Natural killer cell treated with Interleukin-12 subunit alpha and Interleukin-12 subunit beta and Interleukin-15 and Interleukin-18, amount 100 ng/mL, for 72 hours (primary cell): ENCODE measurements around the gene POLR2F. TPM values are rescaled to one million over a fixed set of nuclear protein-coding genes. Genes with fewer than 3 reads are reported as not detected.

Experiments
- ATAC-seq, 2 donors: fragments of 150-1000 bp; cut with Tn5 transposase in 1 of 2; sonication (Bioruptor Pico), chemical (Tn5 transposase) in 1 of 2; 2 replicates each; pipeline ENCODE4 v1.10.0; 2021
- DNase-seq: peaks from one replicate; pipeline ENCODE4 v3.0.0; 2022; ENCODE audit warnings: low spot score
- H3K27ac Mint-ChIP-seq, 2 donors: 1 replicate in 1 of 2; 2 replicates in 1 of 2; pipeline ENCODE4 v1.8.0; 2022; ENCODE audit warnings: mixed read lengths in 2 of 2, mild to moderate bottlenecking in 1 of 2, moderate library complexity in 1 of 2
- H3K27me3 Mint-ChIP-seq, 2 donors: 1 replicate in 1 of 2; 2 replicates in 1 of 2; pipeline ENCODE4 v1.8.0; 2022; ENCODE audit warnings: mixed read lengths in 2 of 2
- H3K36me3 Mint-ChIP-seq: one replicate; pipeline ENCODE4 v1.8.0; 2022; ENCODE audit warnings: mixed read lengths
- H3K4me1 Mint-ChIP-seq, 2 donors: 1 replicate in 1 of 2; 2 replicates in 1 of 2; pipeline ENCODE4 v1.8.0; 2022; ENCODE audit warnings: low read depth in 2 of 2, mixed read lengths in 2 of 2, mild to moderate bottlenecking in 1 of 2
- H3K4me3 Mint-ChIP-seq: one replicate; pipeline ENCODE4 v1.8.0; 2022; ENCODE audit warnings: mixed read lengths
- H3K9me3 Mint-ChIP-seq: 2 replicates; pipeline ENCODE4 v1.8.0; 2022; ENCODE audit warnings: mixed read lengths
- total RNA-seq, 2 donors: library from RNA; stranded (reverse); gene quantifications; one replicate each; pipeline ENCODE4 v1.2.3, GENCODE V29; 2022

Gene POLR2F
- total RNA-seq, 2 donors from 2014 or later, result 65.2 to 96.3 TPM

GRCh38 chr22:37917874-37918548 lies 35.5 kb upstream of the POLR2F start:
- H3K4me1 Mint-ChIP-seq, result peaks cover 4 to 5% of the 10 kb centered on the region in 2 donors
- no peaks in the 10 kb centered on the region for H3K9me3 Mint-ChIP-seq
- DNase-seq (no peak), ATAC-seq (no peak)
- no peaks in the 10 kb centered on the region for H3K27me3 Mint-ChIP-seq
- no peak overlapping the region for H3K27ac Mint-ChIP-seq
- no peaks in the 10 kb centered on the region for H3K36me3 Mint-ChIP-seq
- H3K4me3 Mint-ChIP-seq, result no peak overlapping the region

DNA sequence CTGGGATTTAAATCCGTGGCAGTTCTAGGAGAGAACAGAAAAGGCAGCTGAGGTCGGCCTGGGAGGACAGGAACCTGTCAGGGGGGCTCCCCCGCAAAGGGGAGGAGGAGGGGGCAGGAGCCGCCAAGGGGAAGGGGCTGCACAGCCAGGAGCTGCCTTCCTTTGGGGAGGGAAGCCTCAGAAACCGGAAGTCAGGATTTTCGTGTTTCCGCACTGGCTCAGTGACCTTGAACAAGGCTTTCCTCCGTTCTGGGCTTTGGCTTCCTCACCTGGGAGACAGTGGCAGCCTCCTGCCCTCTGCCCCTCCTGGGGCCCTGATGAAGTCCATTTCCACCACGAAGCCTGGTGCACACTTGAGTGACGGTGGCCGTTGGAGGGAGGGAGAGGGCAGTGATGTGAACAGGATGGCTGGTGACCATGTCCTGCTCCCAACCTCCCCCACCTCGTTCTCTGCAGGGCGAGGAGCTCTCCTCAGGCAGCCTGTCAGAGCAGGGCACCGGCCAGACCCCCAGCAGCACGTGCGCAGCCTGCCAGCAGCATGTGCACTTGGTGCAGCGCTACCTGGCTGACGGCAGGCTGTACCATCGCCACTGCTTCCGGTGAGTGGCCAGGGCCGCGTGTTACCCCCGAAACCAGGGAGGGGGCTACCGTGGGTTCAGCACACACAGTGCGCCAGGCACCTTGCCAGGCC lies 34.8 kb upstream of the POLR2F start:
- H3K9me3 Mint-ChIP-seq, result no peaks in the 10 kb centered on the region
- H3K27me3 Mint-ChIP-seq, result no peaks in the 10 kb centered on the region
- peaks cover 4 to 5% of the 10 kb centered on the region in 2 donors for H3K4me1 Mint-ChIP-seq
- no peaks in the 10 kb centered on the region for H3K36me3 Mint-ChIP-seq
- no peak overlapping the region for H3K4me3 Mint-ChIP-seq
- no peak for ATAC-seq
- no peak overlapping the region for H3K27ac Mint-ChIP-seq
- no peak for DNase-seq

DNA sequence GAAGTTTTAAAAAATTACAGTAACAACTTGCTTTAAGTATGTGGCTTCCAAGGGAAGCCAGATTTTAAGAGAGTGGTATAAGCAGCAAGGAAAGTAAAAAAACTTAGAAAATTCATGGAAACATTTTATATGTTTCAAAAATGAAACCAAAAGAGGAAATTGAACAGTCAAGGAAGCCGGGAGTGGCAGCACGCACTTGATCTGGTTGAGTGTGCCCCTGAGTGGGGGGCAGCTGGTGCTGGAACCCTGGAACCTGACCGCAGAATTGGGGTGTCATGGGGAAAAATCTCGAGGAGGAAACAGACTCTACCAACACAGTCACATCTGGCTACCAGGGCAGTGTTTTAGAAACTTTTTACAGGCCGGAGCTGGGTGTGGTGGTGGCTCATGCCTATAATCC lies 33.4 kb upstream of the POLR2F start:
- DNase-seq (no peak), ATAC-seq (no peak)
- H3K27ac Mint-ChIP-seq, result peak overlapping the region; percentile 69 to 93
- H3K4me3 Mint-ChIP-seq, result peak overlapping the region; percentile 58
- H3K9me3 Mint-ChIP-seq, result no peaks in the 10 kb centered on the region
- H3K27me3 Mint-ChIP-seq, result no peaks in the 10 kb centered on the region
- peaks cover 4 to 5% of the 10 kb centered on the region in 2 donors for H3K4me1 Mint-ChIP-seq
- H3K36me3 Mint-ChIP-seq, result no peaks in the 10 kb centered on the region

DNA sequence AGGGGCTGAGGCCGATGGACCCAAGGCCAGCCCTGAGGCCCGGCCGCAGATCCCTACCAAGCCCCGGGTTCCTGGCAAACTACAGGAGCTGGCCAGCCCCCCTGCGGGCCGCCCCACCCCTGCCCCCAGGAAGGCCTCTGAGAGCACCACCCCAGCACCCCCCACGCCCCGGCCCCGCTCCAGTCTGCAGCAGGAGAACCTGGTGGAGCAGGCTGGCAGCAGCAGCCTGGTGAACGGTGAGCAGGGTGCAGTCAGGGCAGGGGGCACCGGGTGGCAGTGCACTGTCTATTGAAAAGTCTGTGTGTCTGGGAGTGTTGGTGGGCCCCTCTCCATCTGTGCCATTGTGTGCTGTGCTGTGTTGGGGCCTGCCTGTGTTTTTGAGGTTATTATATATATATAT lies 31.3 kb upstream of the POLR2F start:
- DNase-seq, result no peak
- no peak overlapping the region for H3K4me3 Mint-ChIP-seq
- H3K27ac Mint-ChIP-seq, result no peak overlapping the region
- no peaks in the 10 kb centered on the region for H3K9me3 Mint-ChIP-seq
- H3K36me3 Mint-ChIP-seq, result no peaks in the 10 kb centered on the region
- peaks cover 4 to 5% of the 10 kb centered on the region in 2 donors for H3K4me1 Mint-ChIP-seq
- ATAC-seq, result no peak
- no peaks in the 10 kb centered on the region for H3K27me3 Mint-ChIP-seq

- Mint-ChIP-seq H3K4me3 (no peak overlapping the region), H3K27me3 (no peaks in the 10 kb centered on the region), H3K4me1 (peaks cover 4 to 5% of the 10 kb centered on the region in 2 donors), H3K27ac (no peak overlapping the region), H3K36me3 (no peaks in the 10 kb centered on the region), H3K9me3 (no peaks in the 10 kb centered on the region)
- ATAC-seq (no peak), DNase-seq (no peak)
These were observed 29.6 kb upstream of the POLR2F start for GRCh38 chr22:37923927-37924326.

DNA sequence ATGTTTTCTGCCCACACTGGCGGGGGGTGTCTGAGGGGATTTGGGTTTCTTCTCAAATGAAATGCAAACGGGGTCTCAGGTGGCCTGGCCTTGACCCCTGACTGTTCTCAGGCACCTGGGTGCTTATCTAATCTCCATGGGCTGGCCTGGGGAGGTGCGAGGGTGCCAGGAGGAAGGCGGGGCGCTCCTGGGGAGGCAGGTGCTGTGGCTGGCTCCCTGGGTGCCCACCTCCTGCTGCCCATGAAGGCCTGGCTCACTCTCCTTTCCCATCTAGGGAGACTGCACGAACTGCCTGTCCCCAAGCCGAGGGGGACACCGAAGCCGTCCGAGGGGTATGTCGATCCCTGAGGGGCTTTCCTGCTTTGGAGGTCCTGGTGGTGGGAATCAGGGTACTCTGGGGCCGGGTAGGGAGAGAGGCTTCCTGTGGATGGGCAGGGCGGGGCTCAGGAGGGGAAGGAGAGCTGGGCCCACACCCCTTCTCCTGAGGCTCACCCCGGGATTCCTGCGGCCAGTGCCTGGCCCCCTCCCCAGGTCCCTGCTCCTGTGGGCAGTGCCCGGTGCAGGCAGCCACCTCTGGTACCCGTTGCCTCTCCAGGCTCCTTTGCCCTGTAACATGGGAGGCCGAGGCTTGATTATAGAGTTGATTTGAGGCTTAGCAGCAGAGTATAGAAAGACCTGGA lies 29.0 kb upstream of the POLR2F start:
- DNase-seq, result no peak
- H3K4me1 Mint-ChIP-seq, result peaks cover 5 to 6% of the 10 kb centered on the region in 2 donors
- H3K27me3 Mint-ChIP-seq, result no peaks in the 10 kb centered on the region
- no peaks in the 10 kb centered on the region for H3K9me3 Mint-ChIP-seq
- no peak overlapping the region for H3K27ac Mint-ChIP-seq
- no peak overlapping the region for H3K4me3 Mint-ChIP-seq
- H3K36me3 Mint-ChIP-seq, result no peaks in the 10 kb centered on the region
- no peak for ATAC-seq

GRCh38 chr22:37925330-37925729 lies 28.2 kb upstream of the POLR2F start:
- Mint-ChIP-seq H3K4me1 (peaks cover under 1 to 2% of the 10 kb centered on the region in 2 donors), H3K4me3 (no peak overlapping the region), H3K9me3 (no peaks in the 10 kb centered on the region), H3K27ac (no peak overlapping the region), H3K27me3 (no peaks in the 10 kb centered on the region), H3K36me3 (no peaks in the 10 kb centered on the region)
- ATAC-seq, result no peak
- DNase-seq, result no peak

DNA sequence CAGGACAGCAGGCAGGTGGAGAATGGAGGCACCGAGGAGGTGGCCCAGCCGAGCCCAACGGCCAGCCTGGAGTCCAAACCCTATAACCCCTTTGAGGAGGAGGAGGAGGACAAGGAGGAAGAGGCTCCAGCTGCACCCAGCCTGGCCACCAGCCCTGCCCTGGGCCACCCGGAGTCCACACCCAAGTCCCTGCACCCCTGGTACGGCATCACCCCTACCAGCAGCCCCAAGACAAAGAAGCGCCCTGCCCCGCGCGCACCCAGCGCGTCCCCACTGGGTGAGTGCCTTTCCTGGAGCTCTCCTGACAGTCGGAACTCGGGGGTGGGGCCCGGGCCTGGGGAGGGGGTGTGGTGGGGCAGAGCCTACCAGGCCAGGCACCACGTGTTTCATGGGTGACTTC lies 27.7 kb upstream of the POLR2F start:
- DNase-seq, result no peak
- no peaks in the 10 kb centered on the region for H3K9me3 Mint-ChIP-seq
- no peaks in the 10 kb centered on the region for H3K27me3 Mint-ChIP-seq
- peaks cover 0 to 2% of the 10 kb centered on the region in 2 donors for H3K4me1 Mint-ChIP-seq
- no peak overlapping the region for H3K27ac Mint-ChIP-seq
- no peak for ATAC-seq
- no peaks in the 10 kb centered on the region for H3K36me3 Mint-ChIP-seq
- no peak overlapping the region for H3K4me3 Mint-ChIP-seq

DNA sequence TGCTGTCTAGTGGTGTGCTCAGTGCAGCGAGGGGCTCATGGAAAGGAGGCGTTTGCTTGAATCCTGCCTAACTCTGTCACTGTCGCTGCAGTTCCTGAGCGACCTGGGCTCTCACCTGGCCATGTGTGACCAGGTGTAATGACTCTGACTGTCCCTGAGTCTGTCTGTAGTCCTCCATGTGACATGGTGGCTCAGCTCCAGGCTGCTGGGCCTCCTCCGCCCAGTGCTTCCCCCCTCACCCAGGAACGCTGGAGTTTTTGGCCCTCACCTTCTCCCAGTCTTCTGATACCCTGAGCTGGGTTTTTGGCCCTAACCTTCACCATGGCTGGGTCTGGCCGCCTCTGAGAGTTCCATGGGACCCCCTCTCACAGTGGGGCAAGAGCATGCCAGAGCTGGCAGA lies 27.1 kb upstream of the POLR2F start:
- peaks cover 0 to 2% of the 10 kb centered on the region in 2 donors for H3K4me1 Mint-ChIP-seq
- H3K36me3 Mint-ChIP-seq, result no peaks in the 10 kb centered on the region
- no peaks in the 10 kb centered on the region for H3K27me3 Mint-ChIP-seq
- no peak overlapping the region for H3K27ac Mint-ChIP-seq
- H3K9me3 Mint-ChIP-seq, result no peaks in the 10 kb centered on the region
- ATAC-seq, result no peak
- DNase-seq, result no peak
- no peak overlapping the region for H3K4me3 Mint-ChIP-seq

GRCh38 chr22:37926771-37927636 lies 26.5 kb upstream of the POLR2F start:
- Mint-ChIP-seq H3K27ac (no peak overlapping the region), H3K27me3 (no peaks in the 10 kb centered on the region), H3K4me3 (no peak overlapping the region), H3K36me3 (no peaks in the 10 kb centered on the region), H3K4me1 (peaks cover 0 to 2% of the 10 kb centered on the region in 2 donors), H3K9me3 (no peaks in the 10 kb centered on the region)
- DNase-seq (no peak), ATAC-seq (no peak)

- H3K27me3 Mint-ChIP-seq, result no peaks in the 10 kb centered on the region
- H3K4me3 Mint-ChIP-seq, result no peak overlapping the region
- DNase-seq, result no peak
These were observed 25.9 kb upstream of the POLR2F start for GRCh38 chr22:37927637-37927936.

DNA sequence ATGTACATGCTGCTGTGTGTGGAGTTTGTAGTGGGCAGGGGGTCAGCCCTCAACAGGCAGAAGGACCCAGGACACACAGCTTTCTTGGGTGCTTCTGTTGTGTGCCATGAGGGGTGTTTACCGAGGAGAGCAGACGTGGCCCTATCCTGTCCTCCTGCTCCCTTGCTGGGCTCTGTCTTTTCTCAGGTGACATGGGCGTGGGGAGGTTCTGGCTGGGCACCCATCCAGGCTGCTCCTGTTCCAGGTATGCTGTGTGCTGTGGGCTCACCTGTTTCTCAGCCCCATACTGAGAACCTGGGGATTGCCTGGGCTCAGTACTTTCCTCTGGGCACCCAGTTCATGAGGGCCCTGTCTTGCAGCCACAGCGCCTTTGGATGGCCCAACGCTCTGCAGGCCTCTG lies 24.1 kb upstream of the POLR2F start:
- Mint-ChIP-seq H3K9me3 (no peaks in the 10 kb centered on the region), H3K36me3 (no peaks in the 10 kb centered on the region), H3K27ac (no peak overlapping the region), H3K27me3 (no peaks in the 10 kb centered on the region), H3K4me1 (peaks cover 0 to 10% of the 10 kb centered on the region in 2 donors), H3K4me3 (no peak overlapping the region)
- no peak for DNase-seq
- no peak for ATAC-seq

More at GRCh38 chr22:37927637-37927936, 25.9 kb upstream of the POLR2F start:
- no peaks in the 10 kb centered on the region for H3K36me3 Mint-ChIP-seq
- peaks cover 0 to 2% of the 10 kb centered on the region in 2 donors for H3K4me1 Mint-ChIP-seq
- no peak for ATAC-seq
- no peak overlapping the region for H3K27ac Mint-ChIP-seq
- no peaks in the 10 kb centered on the region for H3K9me3 Mint-ChIP-seq

DNA sequence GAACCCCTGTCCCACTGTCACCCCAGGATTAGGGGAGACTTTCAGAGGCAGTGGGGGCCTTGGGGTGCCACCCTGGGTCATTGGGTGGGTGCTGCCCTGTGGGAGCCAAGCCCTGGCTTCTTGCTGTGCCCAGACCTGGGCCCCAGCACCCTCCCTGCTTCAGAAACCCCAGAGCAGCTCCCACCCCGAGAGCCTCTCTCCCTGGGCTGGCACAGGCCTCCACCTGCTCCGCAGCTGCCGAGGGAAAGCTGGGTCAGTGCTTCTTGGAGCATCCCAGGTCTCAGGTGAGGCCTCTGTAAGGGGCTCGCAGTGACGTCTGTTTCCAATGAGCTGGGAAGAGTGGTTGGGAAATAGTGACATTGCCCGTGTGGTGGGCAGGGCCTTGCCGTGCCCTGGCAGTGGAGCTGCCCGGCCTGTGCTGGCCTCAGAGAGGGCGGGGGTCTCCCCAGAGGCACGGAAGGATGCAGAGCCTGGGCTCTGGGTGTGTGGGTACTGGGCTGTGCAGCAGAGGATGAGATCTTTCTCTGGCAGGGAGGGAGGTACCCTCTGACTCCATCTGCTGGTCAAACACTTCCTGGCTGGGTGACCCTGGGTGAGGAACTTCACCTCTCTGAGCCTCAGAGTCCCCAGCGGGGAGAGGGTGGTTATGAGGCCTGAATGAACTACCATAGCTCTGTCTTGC lies 23.1 kb upstream of the POLR2F start:
- Mint-ChIP-seq H3K27me3 (no peaks in the 10 kb centered on the region), H3K9me3 (no peaks in the 10 kb centered on the region), H3K27ac (no peak overlapping the region), H3K4me1 (peaks cover 0 to 10% of the 10 kb centered on the region in 2 donors), H3K36me3 (no peaks in the 10 kb centered on the region), H3K4me3 (no peak overlapping the region)
- DNase-seq (no peak), ATAC-seq (no peak)
